ENCODE data around the gene ZBTB48.

DNA sequence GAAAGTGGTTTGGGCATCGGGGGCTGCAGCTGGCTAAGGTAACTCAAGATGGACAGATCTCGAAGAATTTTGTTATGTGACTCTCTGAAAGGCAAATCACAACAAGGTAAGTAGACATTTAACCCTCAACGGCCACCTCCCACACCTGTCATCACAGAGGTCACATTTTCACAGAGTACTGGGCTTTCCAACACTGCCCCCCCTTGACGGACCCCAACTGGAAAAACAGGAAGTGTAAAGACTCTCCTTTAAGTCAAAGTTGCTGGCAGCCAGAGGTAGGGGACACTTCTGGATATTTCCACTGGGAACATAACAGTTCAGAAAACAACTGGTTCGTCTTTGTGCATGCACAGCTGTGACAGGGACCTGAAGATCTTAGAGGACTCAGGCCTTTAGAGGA is 47.8 kb upstream of the ZBTB48 start:
- no peak for TF ChIP-seq POLR2AphosphoS5 (IDR thresholded peaks at IDR 0.05)
- TF ChIP-seq, protein P1, sequence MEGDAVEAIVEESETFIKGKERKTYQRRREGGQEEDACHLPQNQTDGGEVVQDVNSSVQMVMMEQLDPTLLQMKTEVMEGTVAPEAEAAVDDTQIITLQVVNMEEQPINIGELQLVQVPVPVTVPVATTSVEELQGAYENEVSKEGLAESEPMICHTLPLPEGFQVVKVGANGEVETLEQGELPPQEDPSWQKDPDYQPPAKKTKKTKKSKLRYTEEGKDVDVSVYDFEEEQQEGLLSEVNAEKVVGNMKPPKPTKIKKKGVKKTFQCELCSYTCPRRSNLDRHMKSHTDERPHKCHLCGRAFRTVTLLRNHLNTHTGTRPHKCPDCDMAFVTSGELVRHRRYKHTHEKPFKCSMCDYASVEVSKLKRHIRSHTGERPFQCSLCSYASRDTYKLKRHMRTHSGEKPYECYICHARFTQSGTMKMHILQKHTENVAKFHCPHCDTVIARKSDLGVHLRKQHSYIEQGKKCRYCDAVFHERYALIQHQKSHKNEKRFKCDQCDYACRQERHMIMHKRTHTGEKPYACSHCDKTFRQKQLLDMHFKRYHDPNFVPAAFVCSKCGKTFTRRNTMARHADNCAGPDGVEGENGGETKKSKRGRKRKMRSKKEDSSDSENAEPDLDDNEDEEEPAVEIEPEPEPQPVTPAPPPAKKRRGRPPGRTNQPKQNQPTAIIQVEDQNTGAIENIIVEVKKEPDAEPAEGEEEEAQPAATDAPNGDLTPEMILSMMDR (IDR thresholded peaks at IDR 0.05): no peak
- no peak for TF ChIP-seq POLR2A (IDR thresholded peaks at IDR 0.05)

Measured in stomach (tissue), 4 donors.